SHP77 (cell line): ENCODE data around the gene DNAH7.
"Not testable (repeated sequence)": the region's sequence is repeated elsewhere in the genome, so short reads cannot be mapped to it uniquely, and the experiment has no call there.

Source experiments
- DNase-seq, 2 experiments: peaks; one replicate each; lab custom pipeline; 2025; lab: John Stamatoyannopoulos, UW

Gene DNAH7

DNA sequence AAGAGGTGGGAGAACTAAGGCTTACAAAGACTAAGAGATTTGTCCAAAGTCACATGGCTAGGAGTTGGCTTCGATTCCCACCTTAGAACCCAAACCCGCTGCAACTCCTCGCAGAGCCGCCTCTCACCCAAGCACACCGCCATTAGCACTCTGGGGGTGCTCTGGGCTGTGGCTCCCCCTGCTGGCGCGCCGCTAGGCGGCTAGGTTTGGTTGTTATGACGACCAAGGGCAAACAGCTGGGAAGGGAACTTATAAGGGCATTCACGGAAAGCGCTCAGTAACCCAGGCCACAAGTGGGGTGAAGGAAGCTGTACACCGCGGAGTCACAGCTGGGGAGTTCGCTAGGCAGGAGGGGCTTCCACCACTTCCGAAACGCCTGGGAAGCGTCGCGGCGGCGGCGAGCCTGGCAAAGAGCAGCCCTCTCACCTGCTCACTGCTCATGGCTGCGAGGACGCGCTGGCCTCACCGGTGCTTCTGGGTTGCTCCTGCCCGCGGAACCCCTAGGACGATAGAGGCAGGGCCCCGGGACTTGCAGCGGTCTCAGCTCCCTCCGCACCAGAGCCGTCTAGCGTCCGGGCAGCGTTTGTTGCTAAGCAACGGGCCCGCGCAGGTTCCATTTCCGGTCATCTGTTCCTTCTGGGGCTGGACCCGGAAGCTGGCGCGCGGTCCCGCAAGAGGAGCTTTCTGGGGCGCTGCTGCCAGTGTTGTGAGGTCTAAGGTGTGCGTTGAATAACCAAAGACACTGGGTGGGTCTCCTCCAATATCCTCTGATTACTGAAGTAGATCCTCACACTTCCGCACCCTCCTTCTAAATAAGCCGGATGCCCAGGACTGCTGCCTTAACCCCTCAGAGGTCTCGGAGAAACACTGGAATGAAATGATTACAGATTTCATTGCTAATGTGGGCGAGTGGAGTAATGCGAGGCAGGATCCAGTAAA lies at the start of gene DNAH7:
Gene DNAH7, minus strand, starts transcription at position 567 of the 939 bp plus-strand sequence. Its CDS starts 126 bp downstream, at position 441.
- peak; percentile 86 to 91 for DNase-seq

DNA sequence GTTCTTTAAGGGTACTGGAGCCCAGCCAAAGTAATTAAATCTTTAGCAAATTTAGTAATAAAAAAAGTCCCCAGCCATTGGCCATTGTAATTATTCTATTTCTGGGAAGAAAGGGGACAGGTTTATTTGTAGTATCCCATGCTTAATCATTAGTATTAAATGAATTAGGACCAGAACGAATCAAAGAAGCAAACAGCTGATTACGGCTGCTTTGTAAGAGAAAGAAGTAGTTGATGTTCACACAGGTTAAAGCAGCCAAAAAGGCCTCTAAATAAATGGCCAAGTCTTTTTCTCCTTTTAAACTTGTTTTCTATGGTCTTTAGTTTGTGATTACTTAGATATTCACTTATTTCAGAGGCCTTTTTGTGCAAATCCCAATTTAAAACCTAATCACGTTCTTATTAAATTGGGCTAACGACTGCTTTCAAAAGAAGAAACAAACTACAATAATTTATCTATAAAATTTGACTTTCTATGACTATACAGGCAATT lies 48.6 kb upstream of the DNAH7 start:
- no peak for DNase-seq

DNA sequence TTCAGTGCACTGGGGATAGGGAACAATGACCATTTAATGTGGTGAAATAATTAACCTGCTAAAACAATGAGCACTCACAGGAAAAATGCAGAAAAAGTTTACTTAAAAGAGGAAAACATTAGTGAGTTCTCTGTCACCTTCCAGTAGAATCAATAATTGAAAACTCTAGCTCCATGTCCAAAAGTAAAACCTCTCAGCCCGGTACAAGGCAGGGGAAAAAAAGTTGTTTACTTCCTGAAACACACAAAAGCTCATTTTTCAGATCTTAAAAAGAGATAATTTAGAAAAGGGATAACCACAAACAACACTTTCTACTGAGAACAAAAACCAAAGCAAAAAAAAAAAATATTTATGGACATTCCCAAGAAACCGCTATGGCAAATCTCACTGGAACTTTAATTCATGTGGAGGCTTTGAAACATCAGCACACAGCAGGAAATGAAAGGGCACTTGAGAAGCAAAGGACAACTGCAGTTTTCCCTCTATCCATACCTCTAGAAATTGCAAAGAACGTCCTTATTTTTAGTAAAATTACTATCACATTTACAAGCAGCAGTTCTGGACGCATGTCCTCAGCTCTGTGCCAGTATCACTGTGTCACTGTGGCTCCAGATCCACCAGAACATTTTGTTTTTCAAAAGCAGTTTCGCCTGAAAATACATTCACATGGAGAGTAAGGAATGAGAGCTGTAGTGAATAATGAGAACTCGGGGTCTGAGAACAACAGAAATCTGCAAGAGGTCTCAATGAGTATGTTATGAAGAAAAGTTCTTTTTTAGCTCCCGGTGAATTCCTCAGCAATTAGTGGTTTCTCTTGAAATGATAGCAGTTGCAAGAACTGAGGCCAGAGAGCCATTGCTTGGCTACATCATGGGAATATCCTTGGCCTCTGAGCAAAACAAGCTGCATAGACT lies 44.7 kb upstream of the DNAH7 start:
- DNase-seq: no peak

DNA sequence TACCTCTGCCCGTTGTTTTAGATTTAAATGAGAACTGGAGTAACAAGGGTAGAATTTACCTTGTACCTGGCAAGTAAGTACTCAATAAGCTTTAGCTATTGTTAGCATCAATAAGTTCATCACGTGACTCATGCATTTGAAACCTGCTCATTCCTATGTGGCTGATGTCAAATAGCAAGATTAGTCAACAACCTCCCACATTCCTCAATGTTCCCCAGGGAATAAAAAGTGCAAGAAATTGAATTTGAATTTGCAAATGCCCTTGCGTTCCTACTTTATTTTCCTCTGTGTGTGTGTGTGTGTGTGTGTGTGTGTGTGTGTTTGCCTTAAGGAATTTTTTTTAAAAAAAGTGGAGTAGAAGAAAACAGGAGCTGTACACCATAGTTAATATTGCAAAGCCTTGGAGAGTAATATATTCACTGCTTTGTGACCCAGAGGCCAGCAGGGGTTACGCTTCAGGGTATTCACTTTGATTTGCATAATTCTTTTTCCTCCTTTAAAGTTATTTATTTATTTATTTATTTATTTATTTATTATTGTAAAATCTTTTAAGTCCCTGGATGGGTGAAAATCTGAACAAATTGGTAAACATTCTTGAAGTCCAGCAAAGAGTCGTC lies 43.9 kb upstream of the DNAH7 start:
- DNase-seq: no peak

DNA sequence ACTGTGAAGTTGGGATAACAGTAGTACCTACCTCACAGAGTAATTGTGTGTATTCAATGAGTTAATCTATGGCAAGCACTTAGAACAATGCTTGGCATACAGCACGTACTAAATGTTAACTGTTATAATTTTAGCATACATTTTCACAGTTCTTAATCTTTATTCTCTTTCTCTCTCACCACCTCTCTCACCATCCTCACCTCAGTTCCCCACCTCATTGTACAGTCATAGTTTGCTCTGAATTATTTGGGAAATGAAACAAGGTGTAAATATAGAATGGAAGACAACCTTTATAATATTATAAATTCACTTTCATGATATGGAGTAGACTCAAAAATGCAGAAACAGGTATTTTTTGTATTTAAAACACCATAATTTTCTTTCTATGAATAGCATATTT lies 40.0 kb upstream of the DNAH7 start:
- DNase-seq: no peak

DNA sequence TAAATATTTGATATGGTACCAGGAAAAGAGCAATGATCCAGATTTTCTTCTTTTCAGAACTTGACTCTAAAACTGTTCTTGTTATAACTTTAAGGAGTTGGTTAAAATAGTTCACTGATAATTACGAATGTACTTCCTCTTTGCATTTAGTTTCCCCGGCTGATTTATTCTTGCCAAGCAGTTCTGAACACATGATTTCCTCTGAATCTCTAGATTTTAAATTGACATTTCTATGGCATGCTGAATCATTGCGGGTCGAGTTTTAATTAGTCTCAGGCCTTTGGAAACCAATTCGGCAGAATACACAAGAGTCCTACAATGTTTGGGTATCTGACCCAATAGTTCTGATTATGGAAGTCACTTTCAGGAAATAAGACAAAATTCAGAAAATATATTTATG lies 37.3 kb upstream of the DNAH7 start:
- DNase-seq: no peak

DNA sequence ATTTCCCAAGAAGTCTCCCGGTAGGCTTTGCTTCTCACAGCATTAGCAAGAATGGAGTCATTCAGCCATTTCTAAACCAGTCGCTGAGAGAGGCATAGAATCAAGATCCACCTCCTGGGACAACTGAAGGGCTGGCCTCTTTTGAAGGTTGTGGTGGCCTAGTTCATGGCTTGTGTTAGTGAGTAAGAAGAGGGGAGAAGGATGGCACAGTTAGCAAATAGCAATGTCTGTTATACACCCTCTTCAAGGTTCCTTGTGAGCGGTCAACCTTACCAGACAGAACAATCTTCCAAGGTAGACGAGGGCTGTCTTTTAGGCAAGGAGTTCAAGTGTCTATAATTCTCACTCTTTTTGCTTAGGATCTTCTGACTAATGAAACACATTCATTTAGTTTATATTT lies 35.4 kb upstream of the DNAH7 start:
- DNase-seq: no peak

DNA sequence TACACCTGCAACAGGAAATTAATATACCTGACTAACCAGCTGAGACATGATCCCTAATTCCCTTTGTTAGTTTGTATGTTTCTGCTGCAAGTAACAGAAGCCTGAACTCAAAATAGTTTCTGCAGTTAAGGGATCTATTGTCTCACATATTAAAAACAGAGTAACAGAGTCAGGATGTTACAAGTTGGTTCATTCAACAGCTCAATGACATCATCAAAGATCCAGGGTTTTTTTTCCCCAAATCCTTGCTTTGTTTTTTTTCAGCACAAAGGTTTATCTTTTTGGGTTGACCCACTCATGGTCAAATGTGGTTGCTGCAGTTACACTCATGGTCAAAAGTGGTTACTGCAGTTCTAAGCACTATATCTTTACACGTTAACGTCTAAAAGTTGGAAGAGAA lies 35.0 kb upstream of the DNAH7 start:
- DNase-seq: no peak

DNA sequence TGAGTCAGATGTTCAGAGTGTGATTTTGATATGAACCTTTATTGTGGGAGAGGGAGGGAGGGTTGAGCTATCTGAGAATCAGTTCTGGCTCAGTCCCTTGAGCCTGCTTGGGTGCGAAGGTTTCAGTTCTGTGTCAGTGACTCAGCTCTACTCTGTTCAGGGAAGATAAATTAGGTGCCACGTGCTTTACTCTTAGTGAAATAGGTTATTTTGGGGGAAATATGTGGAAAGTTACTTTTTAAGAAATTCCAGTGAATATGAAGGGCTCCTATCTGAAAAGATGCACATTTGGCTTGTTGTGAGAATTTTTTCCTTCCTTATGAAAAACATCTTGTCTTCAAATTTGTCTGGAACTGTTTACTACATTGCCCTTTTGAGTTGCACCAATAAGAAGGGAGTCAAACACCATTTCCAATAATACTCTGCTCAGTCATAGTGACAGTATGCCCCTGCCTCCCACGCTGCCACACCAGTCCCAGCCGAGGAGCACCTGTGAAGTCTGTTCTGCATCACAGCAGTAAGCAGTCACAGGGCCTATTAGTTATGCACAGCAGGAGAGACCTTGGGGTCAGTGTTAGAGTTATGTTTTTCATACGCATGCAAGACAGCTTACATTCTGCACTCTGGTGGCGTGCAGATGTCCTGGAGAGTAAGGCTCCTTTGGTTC lies 32.8 kb upstream of the DNAH7 start:
- no peak for DNase-seq

DNA sequence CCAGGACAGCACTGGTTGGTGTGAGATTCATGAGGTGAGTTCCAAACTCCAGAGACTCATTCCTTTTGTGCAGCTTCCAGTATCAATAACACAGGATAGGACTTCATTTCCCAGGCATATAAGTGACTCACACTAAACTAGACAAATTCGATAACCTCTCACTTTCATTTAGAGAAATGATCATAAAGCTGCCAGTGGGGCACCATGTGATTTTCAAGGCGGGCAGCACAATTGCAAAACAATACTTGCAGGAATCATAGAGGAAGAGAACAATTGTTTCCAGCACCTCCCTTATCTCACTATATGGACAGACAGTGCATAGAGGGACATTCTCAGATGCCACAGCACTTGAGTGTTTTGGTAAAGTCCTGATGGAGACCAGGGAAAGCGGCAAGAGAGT lies 31.3 kb upstream of the DNAH7 start:
- no peak for DNase-seq

DNA sequence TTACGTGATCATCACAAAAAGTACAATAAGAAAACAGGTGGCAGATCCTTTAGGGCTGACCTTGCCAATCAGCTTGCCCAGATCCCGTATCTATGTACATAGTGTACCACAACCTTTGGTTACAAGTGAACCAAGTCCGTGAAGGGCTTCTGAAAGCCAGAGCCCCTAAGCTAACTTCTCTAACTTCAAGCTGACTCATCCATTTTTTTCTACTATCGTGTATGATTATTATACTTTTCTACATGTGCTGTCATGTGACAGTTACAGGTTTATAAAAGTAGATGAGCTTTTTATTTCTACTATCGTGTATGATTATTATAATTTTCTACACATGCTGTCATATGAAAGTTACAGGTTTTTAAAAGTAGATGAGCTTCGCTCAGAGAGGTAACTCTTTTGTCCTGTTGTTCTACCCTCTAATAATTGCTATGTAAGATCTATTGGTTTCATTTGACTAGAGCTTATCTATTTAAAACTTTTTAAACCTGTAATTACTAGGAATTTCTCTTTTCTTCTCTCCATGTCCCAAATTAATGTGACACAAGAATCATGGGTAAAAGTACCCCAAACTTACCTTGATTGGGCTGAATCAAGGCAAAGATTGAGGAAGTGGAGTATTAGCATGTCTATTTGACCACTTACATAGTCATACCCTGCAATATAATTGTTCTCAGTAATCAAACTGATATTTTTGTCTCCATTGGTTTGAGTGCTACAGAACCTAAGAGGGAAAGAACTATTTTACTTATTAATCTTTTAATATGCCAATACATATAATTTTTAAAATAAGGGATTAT lies 29.4 kb upstream of the DNAH7 start:
- DNase-seq: no peak

DNA sequence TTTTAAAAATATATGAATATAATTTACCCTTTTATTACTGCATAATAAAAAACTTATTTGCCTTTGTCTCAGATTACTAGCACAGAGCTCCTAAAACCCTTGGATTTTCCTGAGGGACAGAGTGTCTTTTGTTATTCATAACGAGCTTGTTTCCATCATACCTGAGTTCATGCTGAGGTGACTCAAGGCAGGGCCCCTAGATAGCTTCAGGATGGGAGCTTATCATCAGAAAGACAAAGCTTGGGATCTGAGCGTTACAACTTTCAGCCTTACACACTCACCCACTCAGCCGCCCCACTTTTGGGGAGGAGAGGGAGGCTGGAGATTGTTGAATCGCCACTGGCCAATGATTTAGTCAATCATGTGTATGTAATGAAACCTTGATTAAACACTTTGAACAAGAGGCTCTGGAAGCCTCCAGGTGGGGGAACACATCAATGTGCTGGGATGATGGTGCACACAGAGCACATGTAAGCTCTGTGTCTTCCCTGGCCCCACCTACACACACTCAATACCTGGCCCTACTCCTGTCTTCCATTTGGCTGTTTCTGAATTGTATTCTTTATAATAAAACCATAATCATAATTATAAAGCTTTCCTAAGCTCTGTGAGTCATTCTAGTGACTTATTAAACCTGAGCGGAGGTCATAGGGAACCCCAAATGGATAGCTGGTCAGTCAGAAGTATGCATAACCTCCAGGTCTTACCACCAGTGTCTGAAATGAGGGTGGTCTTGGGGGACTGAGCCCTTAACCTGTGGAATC lies 28.5 kb upstream of the DNAH7 start:
- no peak for DNase-seq

DNA sequence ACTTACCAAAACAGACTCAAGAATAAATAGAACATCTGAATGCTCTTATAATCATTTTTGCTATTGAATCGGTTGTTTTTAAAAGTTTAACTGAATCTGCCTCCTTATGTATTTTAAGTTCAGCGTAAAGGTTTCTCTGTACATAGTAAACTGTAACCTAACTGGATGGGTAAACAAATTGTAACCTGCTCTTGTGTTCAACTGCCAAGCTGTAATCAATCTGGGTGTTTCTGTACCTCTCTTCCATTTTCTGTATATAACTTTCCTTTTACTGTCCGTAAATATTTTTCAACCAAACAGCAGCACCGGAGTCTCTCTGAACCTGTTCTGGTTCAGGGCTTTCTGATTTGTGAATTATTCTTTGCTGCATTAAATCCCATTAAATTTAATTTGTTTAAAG lies 27.6 kb upstream of the DNAH7 start:
- DNase-seq: no peak

DNA sequence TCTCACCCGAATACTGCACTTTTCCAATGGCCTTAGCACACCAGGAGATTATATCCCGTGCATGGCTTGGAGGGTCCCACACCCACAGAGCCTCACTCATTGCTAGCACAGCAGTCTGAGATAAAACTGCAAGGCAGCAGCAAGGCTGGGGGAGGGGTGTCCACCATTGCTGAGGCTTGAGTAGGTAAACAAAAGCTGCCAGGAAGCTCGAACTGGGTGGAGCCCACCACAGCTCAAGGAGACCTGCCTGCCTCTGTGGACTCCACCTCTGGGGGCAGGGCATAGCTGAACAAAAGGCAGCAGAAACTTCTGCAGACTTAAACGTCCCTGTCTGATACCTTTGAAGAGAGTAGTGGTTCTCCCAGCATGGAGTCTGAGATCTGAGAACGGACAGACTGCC lies 20.8 kb upstream of the DNAH7 start:
- DNase-seq: not testable (repeated sequence)

DNA sequence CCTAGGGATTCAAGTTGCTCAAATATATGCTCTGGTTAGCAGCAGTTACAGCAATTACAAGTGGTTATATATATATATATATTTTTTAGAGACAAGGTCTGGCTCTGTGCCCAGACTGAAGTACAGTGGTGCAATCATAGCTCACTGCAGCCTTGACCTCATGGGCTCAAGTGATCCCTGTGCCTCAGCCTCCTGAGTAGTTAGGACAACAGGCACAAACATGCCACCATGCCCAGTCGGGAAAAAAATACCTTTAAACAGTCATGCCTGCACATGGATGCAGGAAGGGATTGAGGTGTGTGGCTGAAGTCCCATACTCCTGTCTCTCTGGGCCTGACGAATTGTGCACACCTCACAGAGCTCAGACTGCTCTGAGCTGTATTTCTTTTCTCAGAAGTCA lies 19.6 kb upstream of the DNAH7 start:
- DNase-seq: peak; percentile 33 to 45

DNA sequence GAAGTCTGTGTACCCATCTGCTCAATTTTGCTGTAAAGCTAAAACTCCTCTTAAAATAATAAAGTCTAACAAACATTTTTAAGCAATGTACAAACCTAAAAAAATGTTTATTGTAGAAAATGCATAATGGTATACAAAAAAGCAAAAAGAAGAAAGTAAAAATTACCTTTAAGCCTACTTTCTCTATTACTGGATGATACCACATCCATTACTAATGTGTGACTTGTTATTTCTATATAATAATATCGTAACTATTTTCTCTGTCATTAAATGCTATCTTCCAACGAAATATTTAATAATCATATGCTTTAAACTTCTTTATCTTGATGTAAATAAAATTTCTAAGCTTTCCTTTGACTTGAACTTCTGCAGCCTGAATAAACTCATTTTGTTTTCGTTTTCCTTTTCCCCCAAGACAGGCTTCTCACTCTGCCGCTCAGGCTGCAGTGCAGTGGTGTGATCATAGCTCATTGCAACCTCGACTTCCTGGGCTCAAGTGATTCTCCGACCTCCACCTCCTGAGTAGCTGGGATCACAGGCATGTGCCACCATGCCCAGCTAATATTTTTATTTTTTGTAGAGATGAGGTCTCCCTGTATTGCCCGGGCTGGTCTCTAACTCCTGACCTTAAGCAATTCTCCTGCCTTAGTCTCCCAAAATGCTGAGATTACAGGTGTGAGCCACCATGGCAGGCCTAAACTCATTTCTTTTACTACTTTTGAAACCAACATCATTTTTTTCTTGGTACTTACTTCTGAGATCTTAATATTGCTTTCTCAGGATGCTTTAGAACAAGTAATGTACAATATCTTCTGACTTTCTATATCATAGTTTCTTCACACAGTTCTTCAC lies 18.1 kb upstream of the DNAH7 start:
- no peak for DNase-seq

DNA sequence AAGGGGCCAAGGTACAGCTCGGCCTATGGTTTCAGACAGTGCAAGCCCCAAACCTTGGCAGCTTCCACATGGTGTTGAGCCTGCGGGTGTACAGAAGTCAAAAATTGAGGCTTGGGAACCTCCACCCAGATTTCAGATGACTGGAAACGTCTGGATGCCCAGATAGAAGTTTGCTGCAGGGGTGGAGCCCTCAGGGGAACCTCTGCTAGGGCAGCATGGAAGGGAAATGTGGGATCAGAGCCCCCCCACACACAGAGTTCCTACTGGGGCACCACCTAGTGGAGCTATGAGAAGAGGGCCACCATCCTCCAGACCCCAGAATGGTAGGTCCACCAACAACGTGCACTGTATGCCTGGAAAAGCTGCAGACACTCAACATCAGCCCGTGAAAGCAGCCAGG lies 15.0 kb upstream of the DNAH7 start:
- no peak for DNase-seq

DNA sequence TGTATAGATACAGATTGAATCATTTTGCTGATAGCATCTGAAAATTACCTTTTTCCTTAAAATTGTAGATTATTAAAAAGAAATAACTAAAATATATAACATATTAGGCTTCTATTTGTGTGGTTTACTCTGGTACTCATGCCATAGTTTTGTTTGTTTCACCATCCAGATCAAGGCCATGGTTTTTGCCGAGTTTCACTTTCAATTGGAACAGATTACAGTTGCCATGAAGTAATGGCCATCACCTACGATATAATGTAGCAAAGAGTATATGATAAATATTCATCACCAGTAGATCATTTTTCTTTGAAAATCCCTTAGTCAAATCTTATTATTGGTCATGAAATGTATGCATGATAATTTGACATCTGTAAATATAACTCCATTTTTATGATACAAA lies 11.9 kb upstream of the DNAH7 start:
- DNase-seq: no peak

DNA sequence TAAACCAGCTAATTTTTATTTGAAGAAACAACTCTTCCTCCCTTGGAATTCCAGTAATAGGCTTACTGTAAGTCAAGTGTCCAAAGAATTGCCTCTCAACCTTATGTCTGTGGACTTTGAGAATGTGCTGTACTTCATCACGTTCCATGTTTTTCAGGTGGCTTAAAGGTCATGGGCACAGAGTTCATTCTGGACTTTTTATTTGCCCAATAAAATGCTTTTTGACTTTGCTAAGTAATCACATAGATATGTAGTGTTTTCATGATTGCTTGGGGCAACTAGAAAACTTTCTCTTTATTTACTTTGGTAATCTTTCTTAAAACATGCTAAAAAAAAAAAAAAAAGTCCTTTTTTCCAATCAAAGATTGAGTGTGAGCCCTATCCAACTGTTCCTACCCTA lies 10.4 kb upstream of the DNAH7 start:
- no peak for DNase-seq
